NB4 (cell line): ENCODE results near the gene MEF2D.

Experiments used
- DNase-seq: peaks from one replicate; pipeline ENCODE4 v3.0.0; 2010; ENCODE audit warnings: low read depth
- H3K4me3 ChIP-seq: one replicate; pipeline ENCODE4 v1.5.1; 2011; ENCODE audit warnings: mild to moderate bottlenecking, low read depth, low read length, moderate library complexity
- MYC ChIP-seq: IDR thresholded peaks from 2 replicates; pipeline ENCODE4 v1.6.1; 2011; ENCODE audit warnings: low read depth, low read length
- POLR2A ChIP-seq: IDR thresholded peaks from 2 replicates; pipeline ENCODE4 v1.6.1; 2011; ENCODE audit warnings: mild to moderate bottlenecking; ENCODE audit not compliant: insufficient read length; ENCODE audit errors: extremely low read depth
- TF ChIP-seq, protein P1 (sequence below): IDR thresholded peaks from one replicate; pipeline ENCODE4 v1.5.1; 2012; ENCODE audit warnings: low read depth, low read length
- TF ChIP-seq, protein P2 (sequence below): IDR thresholded peaks from 2 replicates; pipeline ENCODE4 v1.6.1; 2011; ENCODE audit warnings: low read depth, low read length

The MEF2D gene

GRCh38 chr1:156433602-156434001, 67.0 kb downstream of the MEF2D start:
- no peak for DNase-seq
- TF ChIP-seq POLR2A = no peak
- TF ChIP-seq, protein P1, sequence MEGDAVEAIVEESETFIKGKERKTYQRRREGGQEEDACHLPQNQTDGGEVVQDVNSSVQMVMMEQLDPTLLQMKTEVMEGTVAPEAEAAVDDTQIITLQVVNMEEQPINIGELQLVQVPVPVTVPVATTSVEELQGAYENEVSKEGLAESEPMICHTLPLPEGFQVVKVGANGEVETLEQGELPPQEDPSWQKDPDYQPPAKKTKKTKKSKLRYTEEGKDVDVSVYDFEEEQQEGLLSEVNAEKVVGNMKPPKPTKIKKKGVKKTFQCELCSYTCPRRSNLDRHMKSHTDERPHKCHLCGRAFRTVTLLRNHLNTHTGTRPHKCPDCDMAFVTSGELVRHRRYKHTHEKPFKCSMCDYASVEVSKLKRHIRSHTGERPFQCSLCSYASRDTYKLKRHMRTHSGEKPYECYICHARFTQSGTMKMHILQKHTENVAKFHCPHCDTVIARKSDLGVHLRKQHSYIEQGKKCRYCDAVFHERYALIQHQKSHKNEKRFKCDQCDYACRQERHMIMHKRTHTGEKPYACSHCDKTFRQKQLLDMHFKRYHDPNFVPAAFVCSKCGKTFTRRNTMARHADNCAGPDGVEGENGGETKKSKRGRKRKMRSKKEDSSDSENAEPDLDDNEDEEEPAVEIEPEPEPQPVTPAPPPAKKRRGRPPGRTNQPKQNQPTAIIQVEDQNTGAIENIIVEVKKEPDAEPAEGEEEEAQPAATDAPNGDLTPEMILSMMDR = no peak
- TF ChIP-seq, protein P2, sequence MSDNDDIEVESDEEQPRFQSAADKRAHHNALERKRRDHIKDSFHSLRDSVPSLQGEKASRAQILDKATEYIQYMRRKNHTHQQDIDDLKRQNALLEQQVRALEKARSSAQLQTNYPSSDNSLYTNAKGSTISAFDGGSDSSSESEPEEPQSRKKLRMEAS = no peak
- no peak overlapping the region for H3K4me3 ChIP-seq

DNA sequence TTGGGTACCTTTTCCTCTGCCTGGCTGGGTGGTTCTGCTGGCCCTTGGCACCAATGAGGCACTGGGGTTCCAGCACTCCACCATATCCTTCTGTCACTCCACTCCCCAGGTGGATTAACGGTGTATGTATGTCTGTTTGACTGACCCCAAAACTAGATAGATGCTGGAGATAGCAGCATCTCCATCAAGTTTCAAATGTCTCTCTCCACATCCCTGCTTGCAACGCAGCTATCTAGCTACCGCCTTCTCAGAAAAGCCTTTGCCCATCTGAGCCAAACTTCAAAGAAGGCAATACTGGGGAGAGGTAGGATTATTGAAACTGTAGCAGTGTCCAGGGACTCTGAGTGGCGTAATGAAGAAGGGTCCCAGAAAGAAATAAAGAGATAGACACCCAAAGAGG, 67.5 kb downstream of the MEF2D start:
- no peak overlapping the region for H3K4me3 ChIP-seq
- DNase-seq = no peak
- no peak for TF ChIP-seq MYC
- TF ChIP-seq, protein P2 = no peak
- TF ChIP-seq, protein P1 = no peak
- TF ChIP-seq POLR2A = no peak

GRCh38 chr1:156432669-156433018, 67.9 kb downstream of the MEF2D start:
- no peak for DNase-seq
- TF ChIP-seq, protein P1 = no peak
- TF ChIP-seq MYC (no peak), POLR2A (no peak)
- TF ChIP-seq, protein P2 = no peak
- H3K4me3 ChIP-seq = no peak overlapping the region

DNA sequence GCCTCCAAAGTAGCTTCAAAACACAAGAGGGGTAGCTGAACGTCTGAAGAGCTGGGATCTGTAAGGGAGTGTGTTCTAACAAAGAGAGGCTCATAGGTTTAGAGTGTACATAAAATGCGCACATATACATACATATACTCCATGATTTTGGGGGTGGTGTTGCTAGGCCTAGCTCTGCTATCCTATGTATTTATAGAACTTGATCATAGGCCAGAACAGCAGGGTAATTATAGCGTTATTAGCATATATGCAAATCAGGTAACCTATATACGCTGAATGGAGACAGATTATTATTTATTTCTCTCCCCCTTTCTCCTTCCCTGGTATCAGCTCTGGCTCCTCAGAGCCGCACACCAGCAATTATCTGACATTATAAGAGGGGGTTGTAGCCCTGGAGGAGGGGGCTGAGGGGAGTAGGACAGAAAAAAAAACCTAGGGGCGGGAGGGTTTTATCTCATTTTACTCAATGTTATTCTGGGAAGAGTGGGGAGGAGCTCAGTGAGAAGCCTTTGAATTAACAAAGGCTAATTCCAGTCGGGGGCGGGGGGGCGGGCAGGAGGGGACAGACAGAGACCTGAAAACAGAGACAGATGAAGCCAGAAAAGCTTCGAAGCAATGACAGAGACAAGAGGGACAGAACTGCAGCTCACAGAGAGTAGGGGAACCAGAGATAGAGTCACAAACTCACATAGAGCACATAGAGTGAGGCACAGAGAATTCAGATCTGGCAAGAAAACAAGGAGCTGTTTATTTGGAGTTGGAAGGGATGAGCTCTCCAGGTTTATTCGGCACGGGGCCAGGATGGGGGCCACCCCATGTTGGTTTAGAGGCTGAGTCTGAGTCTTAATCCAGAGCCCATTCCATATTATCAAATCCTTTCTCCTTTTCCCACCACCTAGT, 68.6 kb downstream of the MEF2D start:
- H3K4me3 ChIP-seq = no peak overlapping the region
- TF ChIP-seq MYC (no peak), POLR2A (no peak)
- TF ChIP-seq, protein P2 = no peak
- TF ChIP-seq, protein P1 = no peak

DNA sequence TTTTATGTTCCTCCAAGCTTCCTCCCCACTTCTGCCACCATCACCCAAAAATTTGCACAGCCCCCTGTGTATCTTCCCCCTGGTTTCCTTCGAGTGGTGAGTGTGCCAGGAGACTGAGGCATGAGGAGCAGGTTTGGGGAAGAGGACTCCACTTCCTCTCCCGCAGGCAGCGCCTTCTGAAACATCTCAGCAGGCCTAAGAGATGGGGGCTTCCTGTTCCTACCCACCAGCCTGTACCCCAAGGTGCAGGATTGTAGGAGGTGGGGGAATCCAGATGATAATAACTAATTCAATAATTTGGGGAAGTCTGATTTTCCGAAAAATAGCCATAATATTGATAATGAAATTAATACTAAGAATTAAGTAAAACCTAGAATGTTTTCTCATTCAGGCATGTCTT, 69.2 kb downstream of the MEF2D start:
- no peak overlapping the region for H3K4me3 ChIP-seq
- TF ChIP-seq, protein P2 = no peak
- TF ChIP-seq POLR2A (no peak), MYC (no peak)
- TF ChIP-seq, protein P1 = no peak
- DNase-seq = no peak

More for the DNA sequence above, 68.6 kb downstream of the MEF2D start:
- no peak for DNase-seq
